Activated CD8-positive, alpha-beta memory T cell treated with anti-CD3 and anti-CD28 coated beads for 24 hours (primary cell): Measurements from ENCODE around the gene KRI1.
"Not testable (repeated sequence)": the region's sequence is repeated elsewhere in the genome, so short reads cannot be mapped to it uniquely, and the experiment has no call there.

ENCODE experiments used
- DNase-seq: peaks from one replicate; pipeline ENCODE4 v3.0.0-alpha.2; 2020

The KRI1 gene

GRCh38 chr19:10546817-10547216 is 19.0 kb downstream of the KRI1 start:
- no peak for DNase-seq

DNA sequence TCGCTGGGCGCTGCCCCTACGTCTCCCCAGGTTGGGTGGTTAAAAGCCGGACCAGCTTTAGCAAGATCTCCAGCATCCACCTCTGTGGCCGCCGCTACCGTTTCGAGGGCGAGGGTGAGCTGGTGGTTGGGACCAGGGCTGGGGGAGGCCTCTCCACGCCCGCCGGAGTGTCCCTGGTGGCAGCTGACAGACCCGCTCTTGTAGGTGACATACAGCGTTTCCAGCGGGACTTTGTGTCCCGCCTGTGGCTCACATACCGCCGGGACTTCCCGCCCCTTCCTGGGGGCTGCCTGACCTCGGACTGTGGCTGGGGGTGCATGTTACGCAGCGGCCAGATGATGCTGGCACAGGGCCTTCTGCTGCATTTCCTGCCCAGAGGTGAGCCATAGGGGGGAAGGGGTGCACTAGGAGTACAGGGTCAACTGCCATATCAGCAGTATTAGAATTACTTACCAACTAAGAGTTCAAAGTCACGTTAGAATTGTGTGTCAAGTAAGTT is 21.0 kb downstream of the KRI1 start:
- DNase-seq = no peak

- no peak for DNase-seq
Measured at GRCh38 chr19:10544242-10544752, 21.5 kb downstream of the KRI1 start.

DNA sequence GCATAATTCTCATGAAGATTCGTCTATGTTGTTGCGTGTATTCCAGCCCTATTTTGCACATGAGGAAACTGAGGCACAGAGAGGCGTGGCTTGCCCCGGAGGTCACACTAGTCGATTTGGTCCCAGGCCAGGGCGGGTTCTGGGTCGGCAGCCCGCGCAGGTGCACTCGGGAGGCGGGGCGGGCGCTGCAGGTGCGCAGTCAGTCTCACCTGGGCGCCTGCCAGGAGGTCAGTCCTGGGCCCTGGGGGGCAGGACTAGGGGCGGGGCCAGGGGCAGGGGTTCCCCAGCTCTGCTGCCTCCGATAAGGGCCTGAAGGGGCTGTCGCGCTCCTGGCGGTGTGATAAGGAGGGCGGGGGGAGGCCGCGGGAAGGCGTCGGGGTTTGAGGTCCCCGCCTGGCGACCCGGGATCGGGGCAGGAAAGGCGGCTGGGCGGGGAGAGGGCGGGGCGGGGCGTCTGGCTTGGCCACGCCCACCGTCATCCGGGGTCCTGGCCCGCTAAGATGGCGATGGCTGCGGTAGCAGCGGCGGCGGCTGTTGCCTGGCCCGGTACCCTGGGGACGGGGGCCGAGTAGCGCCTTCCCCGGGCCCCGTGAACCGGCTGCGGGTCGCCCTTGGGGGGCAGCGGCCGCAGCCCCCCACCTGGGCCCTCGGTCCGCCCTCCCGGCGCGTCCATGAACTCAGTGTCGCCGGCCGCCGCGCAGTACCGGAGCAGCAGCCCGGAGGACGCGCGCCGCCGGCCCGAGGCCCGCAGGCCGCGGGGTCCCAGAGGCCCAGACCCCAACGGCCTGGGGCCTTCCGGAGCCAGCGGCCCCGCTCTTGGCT is 22.2 kb downstream of the KRI1 start, which contains the start of gene ATG4D:
Gene ATG4D, plus strand, starts transcription at position 485 of the 822 bp plus-strand sequence. Its CDS starts 187 bp downstream, at position 672.
- DNase-seq = peak; percentile 92

DNA sequence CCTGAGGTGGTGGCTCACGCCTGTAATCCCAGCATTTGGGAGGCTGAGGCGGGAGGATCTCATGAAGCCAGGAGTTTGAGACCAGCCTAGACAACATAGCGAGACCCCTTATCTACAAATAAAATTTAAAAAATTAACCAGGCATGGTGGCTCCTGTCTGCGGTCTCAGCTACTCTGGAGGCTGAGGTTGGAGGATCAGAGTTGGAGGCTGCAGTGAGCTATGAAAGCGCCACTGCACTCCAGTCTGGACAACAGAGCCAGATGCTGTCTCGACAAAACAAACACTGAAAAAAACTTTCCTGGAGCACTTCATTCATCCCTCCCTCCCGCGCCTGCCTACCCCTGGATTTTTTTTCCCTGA is 22.8 kb downstream of the KRI1 start:
- no peak for DNase-seq

- not testable (repeated sequence) for DNase-seq
Measured at GRCh38 chr19:10539016-10539415, 26.8 kb downstream of the KRI1 start.

DNA sequence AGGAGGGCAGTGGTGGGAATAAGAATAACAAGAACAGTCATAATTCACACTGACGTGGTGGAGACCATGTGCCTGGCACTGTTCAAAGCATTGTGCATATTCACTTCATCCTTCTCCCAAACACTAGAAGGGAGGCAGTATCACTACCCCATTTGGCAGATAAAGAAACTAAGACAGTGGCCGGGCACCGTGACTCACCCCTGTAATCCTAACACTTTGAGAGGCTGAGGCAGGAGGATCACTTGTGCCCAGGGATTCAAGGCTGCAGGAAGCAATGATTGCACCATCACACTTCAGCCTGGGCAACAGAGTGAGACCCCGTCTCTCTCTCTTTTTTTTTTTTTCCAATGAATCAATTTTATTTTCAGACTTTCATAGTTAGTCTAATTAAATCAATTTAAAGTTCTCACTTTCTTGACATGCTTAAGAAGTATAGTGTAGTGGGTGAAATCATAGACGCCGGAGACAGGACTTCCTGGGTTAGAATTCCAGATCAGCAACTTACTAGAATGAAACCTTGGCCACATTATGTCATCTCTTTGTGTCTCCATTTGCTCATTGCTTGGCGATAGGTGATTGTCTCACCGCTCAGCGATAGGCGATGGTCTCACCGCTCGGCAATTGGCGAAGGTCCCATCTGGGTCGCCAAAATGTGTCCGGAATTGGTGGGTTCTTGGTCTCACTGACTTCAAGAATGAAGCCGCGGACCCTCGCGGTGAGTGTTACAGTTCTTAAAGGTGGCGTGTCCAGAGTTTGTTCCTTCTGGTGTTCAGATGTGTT is 27.4 kb downstream of the KRI1 start:
- DNase-seq = no peak

DNA sequence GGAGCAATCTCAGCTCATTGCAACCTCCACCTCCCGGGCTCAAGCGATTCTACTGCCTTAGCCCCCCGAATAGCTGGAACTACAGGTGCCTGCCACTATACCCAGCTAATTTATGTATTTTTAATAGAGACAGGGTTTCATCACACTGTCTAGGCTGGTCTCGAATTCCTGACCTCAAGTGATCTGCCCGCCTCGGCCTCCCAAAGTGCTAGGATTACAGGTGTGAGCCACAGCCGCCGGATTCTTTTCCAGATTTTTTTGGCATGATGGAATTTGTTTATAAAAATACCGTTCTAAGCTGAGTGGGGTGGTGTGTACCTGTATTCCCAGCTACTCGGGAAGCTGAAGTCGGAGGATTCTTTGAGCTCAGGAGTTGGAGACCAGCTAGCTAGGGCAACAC is 28.1 kb downstream of the KRI1 start:
- DNase-seq = no peak

DNA sequence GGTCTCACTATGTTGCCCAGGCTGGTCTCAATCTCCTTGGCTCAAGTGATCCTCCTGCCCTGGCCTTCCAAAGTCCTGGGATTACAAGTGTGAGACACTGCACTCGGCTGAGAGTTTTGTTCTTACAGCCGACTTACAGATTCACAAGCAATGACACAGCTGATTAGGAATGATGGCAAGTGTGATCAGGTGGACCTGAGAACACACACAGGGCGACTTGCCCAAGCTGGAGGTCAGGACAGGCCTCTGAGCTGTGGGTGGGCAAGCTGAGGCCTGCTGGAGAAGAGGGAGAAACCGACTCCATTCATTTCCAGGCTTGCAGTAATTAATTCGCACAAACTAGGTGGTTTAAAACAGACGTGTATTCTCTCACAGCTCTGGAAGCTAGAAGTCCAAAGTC is 30.2 kb downstream of the KRI1 start:
- no peak for DNase-seq

- DNase-seq = no peak
Measured at GRCh38 chr19:10533646-10534386, 32.0 kb downstream of the KRI1 start.

GRCh38 chr19:10532457-10532856 is 33.4 kb downstream of the KRI1 start:
- no peak for DNase-seq

DNA sequence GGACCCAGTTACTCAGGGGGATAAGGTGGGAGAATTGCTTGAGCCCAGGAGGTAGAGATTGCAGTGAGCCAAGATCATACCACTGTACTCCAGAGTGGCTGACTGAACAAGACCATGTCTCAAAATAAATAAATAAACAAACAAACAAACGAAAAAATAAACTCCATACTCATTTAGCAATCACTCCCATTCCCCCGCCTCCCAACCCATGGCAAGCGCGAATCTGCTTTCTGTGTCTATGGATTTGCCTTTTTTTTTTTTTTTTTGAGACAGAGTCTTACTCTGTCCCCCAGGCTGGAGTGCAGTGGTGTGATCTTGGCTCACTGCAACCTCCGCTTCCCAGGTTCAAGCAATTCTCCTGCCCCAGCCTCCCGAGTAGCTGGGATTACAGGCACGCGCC is 38.9 kb downstream of the KRI1 start:
- DNase-seq = not testable (repeated sequence)

GRCh38 chr19:10525636-10526035 is 40.2 kb downstream of the KRI1 start:
- DNase-seq = no peak

DNA sequence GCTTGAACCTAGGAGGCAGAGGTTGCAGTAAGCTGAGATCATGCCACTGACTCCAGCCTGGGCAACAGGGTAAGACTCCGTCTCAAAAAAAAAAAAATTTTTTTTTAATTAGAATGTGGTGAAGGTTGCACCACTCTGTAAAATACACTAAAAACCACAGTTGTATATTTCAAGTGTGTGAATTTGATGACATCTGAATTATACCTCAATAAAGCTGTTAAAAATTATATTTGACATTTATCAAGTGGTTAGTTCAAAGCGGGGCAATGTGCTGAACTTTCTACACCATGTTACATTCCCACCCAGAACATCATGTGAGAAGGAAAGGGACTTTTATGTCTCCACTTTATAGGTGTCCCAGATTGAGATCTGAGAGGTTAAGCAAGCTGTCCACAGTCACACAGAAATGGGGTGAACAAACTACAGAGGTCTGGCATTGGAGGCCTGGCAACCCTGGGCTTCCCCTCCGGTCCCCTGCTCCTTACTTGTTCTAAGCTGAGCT is 42.6 kb downstream of the KRI1 start:
- DNase-seq = no peak

DNA sequence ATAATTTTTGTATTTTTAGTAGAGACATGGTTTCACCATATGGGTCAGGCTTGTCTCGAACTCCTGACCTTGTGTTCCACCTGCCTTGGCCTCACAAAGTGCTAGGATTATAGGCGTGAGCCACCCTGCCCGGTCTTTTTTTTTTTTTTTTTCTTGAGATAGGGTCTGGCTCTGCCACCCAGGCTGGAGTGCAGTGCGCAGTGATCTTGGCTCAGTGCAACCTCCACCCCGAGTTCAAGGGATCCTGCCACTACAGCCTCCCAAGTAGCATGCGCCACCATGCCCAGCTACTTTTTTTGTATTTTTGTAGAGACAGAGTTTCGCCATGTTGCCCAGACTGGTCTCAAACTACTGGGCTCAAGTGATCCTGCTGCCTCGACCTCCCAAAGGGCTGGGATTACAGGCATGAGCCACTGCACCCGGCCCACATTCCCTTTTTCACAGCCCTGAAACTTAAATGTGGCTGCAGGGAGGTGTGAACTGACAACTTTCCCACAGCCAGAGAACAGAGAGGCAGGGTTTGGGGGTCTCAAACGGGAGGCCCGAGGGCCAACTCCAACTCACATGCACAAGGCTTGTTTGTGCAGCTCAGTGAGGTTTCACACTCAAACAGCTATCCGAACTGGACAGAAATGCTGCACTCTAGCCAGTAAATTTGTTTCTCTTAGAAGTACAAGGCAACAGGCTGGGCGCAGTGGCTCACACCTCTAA is 44.2 kb downstream of the KRI1 start:
- DNase-seq = no peak

DNA sequence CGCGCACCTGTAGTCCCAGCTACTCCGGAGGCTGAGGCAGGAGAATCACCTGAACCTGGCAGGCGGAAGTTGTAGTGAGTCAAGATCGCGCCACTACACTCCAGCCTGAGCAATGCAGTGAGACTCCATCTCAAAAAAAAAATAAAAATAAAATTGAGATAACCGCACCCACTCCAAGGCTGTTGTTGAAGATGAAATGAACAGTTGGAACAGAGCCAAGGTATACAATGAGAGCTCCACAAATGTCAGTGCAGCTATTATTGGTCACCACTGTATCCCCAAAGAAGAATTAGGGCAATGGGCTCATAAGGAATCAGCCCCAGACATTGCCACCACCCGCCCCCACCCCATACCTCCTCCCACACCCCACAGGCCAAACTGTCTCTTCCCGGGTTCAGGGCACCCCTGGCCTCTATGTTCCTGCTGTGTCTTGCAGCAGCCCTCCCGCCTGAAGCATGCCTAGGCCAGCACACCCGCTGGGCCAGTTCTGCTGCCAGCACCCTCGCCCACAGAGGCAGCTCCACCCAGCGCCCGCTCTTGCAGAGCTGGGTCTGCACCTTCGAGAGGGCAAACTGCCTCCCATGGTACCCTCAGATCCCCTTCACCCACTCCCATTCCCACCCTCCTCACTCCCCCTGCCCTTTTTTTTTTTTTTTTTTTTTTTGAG is 45.0 kb downstream of the KRI1 start:
- no peak for DNase-seq

GRCh38 chr19:10519421-10519820 is 46.4 kb downstream of the KRI1 start:
- no peak for DNase-seq

- DNase-seq = no peak
Measured at GRCh38 chr19:10518444-10519361, 47.1 kb downstream of the KRI1 start.

DNA sequence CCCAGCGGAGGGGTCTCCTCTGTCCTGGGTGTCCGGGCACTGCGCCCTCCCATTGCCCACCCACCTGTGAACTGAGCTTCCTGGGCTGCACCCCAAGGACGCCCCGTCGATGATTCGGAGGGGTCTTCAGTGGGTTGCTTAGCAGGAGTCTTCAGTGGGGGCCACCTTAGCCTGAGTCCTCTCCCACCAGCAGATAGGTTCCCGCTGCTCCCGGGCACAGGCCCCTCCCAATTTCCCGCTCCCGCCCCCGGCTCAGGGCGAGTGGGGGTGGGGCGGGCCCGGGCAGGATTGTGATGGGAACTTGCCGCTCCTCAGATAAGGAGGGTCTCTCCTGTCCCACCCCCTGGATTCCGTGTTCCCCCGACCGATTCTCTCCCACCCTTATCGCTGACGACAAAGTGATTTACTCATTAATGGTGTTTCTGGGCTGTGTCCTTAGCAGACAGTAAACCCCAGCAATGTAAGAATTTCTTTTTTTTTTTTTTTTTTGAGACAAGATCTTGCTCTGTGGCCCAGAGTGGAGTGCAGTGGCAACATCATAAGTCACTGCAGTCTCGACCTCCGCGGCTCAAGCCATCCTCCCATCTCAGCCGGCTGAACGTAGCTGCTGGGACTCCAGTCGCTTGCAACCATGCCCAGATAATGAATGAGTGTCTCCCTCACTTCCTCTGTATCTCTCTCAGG is 47.9 kb downstream of the KRI1 start:
- no peak for DNase-seq

DNA sequence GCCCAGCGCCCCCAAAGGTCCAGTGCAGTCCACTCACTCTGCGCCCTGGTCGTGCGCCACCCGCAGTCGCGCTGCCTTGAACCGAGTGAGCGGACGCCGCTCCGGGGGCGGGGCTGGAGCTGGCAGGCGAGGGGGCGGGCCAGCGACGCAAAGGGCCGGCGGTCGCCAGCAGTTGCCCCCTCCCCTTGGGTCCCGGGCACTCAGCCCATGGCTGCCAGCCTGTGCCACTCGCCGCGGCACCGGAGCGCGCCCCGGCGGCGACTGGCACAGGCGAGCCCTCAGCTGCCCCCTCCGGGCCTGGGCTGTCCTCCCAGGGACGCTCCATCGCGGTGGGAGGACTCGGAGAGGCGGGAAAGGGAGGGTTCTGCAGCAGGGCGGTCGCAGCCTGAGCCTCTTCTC is 48.5 kb downstream of the KRI1 start, which contains the start of gene S1PR5:
Gene S1PR5, minus strand, starts transcription at position 87 of the 399 bp plus-strand sequence. CDS start 2,436 bp downstream, outside the sequence.
- no peak for DNase-seq
